Neural cell (in vitro differentiated cells): ENCODE measurements around the gene TNFSF15. TPM values are rescaled to one million over a fixed set of nuclear protein-coding genes. Genes with fewer than 3 reads are reported as not detected.

Experiments
- H2AFZ ChIP-seq: fragments of 200-600, 300-800 bp; sonication (generic), shearing (Covaris generic); 2 replicates; pipeline ENCODE4 v1.6.0; 2014; ENCODE audit warnings: low read depth, mild to moderate bottlenecking, antibody characterized with exemption, low read length, moderate library complexity
- H3F3A ChIP-seq: fragments of 200-600 bp; shearing (Covaris generic); 2 replicates; pipeline ENCODE4 v1.6.1; 2016; ENCODE audit warnings: mild to moderate bottlenecking, moderate library complexity, mixed read lengths, antibody characterized with exemption, low read length; ENCODE audit not compliant: insufficient read depth, poor library complexity, severe bottlenecking
- H3K27ac ChIP-seq: fragments of 200-600, 300-800 bp; sonication (generic), shearing (Covaris generic); 2 replicates; pipeline ENCODE4 v1.5.1; 2014; ENCODE audit warnings: mild to moderate bottlenecking, low read length, moderate library complexity
- H3K27me3 ChIP-seq: fragments of 300-800, 200-600 bp; sonication (generic), shearing (Covaris generic); 2 replicates; pipeline ENCODE4 v1.6.0; 2014; ENCODE audit warnings: mild to moderate bottlenecking, low read depth, low read length, moderate library complexity; ENCODE audit not compliant: insufficient read depth
- H3K36me3 ChIP-seq: fragments of 300-800, 200-600 bp; sonication (generic), shearing (Covaris generic); 2 replicates; pipeline ENCODE4 v1.5.1; 2014; ENCODE audit warnings: mild to moderate bottlenecking, antibody characterized with exemption, low read length, moderate library complexity; ENCODE audit not compliant: insufficient read depth
- H3K4me2 ChIP-seq: fragments of 300-800, 200-600 bp; sonication (generic), shearing (Covaris generic); 2 replicates; pipeline ENCODE4 v1.6.0; 2014; ENCODE audit warnings: mild to moderate bottlenecking, low read length
- H3K4me3 ChIP-seq: fragments of 300-800, 200-600 bp; sonication (generic), shearing (Covaris generic); 2 replicates; pipeline ENCODE4 v1.5.1; 2014; ENCODE audit warnings: mild to moderate bottlenecking, low read length, moderate library complexity
- H3K79me2 ChIP-seq: fragments of 200-600 bp; shearing (Covaris generic); replicated peaks from 2 replicates; pipeline ENCODE4 v1.6.0; 2014; ENCODE audit warnings: mild to moderate bottlenecking, low read length, moderate library complexity; ENCODE audit not compliant: insufficient read depth
- H3K9ac ChIP-seq: fragments of 300-800, 200-600 bp; sonication (generic), shearing (Covaris generic); 2 replicates; pipeline ENCODE4 v1.6.1; 2016; ENCODE audit warnings: mild to moderate bottlenecking, low read length, mixed read lengths
- H3K9me2 ChIP-seq: fragments of 200-600 bp; shearing (Covaris generic); 2 replicates; pipeline ENCODE4 v1.6.1; 2016; ENCODE audit warnings: mild to moderate bottlenecking, low read length, mixed read lengths; ENCODE audit not compliant: insufficient read depth
- H3K9me3 ChIP-seq: fragments of 200-600, 300-800 bp; sonication (generic), shearing (Covaris generic); 2 replicates; pipeline ENCODE4 v1.6.1; 2016; ENCODE audit warnings: mild to moderate bottlenecking, mixed run types, low read length, moderate library complexity, mixed read lengths
- H4K20me1 ChIP-seq: fragments of 200-600 bp; shearing (Covaris generic); 2 replicates; pipeline ENCODE4 v1.6.1; 2016; ENCODE audit warnings: mild to moderate bottlenecking, mixed run types; ENCODE audit not compliant: insufficient read depth
- EP300 ChIP-seq: fragments of 450-650 bp; conservative IDR thresholded peaks from 2 replicates; pipeline ENCODE4 v1.6.1; 2014; ENCODE audit warnings: antibody characterized with exemption, mild to moderate bottlenecking, moderate library complexity; ENCODE audit not compliant: poor library complexity, severe bottlenecking
- EZH2 ChIP-seq: fragments of 200-600, 300-800 bp; shearing (Covaris generic), sonication (generic); IDR thresholded peaks from 2 replicates; pipeline ENCODE4 v1.6.1; 2014; ENCODE audit warnings: antibody characterized with exemption, low read length, borderline replicate concordance, mild to moderate bottlenecking; ENCODE audit not compliant: insufficient read depth, poor library complexity, severe bottlenecking
- MXI1 ChIP-seq: fragments of 450-650 bp; conservative IDR thresholded peaks from 2 replicates; pipeline ENCODE4 v1.6.1; 2014; ENCODE audit warnings: antibody characterized with exemption, mild to moderate bottlenecking; ENCODE audit not compliant: poor library complexity, severe bottlenecking
- POLR2AphosphoS5 ChIP-seq: IDR thresholded peaks from 2 replicates; pipeline ENCODE4 v1.6.1; 2012
- RAD21 ChIP-seq: fragments of 450-650 bp; conservative IDR thresholded peaks from 2 replicates; pipeline ENCODE4 v1.6.1; 2014; ENCODE audit warnings: antibody characterized with exemption, mild to moderate bottlenecking, moderate library complexity
- SMC3 ChIP-seq: fragments of 450-650 bp; conservative IDR thresholded peaks from 2 replicates; pipeline ENCODE4 v1.6.1; 2014; ENCODE audit warnings: antibody characterized with exemption, mild to moderate bottlenecking, moderate library complexity; ENCODE audit not compliant: poor library complexity
- TAF1 ChIP-seq: IDR thresholded peaks from 2 replicates; pipeline ENCODE4 v1.6.1; 2012; ENCODE audit warnings: low read depth
- polyA plus RNA-seq: library from polyadenylated mRNA; depleted of rRNA; stranded (reverse); fragments of >200 nt; gene quantifications from 2 replicates; pipeline ENCODE4 v1.2.3, GENCODE V29; 2014
- TF ChIP-seq, protein P1 (sequence below): IDR thresholded peaks from 2 replicates; pipeline ENCODE4 v1.6.1; 2012; ENCODE audit warnings: borderline replicate concordance
- TF ChIP-seq, protein P2 (sequence below): fragments of 450-650 bp; IDR thresholded peaks from 2 replicates; pipeline ENCODE4 v1.5.1; 2014; ENCODE audit warnings: antibody characterized with exemption, mild to moderate bottlenecking, moderate library complexity; ENCODE audit not compliant: poor library complexity, severe bottlenecking

TNFSF15 gene
- polyA plus RNA-seq, 1 donor from 2014 or later: not detected

DNA sequence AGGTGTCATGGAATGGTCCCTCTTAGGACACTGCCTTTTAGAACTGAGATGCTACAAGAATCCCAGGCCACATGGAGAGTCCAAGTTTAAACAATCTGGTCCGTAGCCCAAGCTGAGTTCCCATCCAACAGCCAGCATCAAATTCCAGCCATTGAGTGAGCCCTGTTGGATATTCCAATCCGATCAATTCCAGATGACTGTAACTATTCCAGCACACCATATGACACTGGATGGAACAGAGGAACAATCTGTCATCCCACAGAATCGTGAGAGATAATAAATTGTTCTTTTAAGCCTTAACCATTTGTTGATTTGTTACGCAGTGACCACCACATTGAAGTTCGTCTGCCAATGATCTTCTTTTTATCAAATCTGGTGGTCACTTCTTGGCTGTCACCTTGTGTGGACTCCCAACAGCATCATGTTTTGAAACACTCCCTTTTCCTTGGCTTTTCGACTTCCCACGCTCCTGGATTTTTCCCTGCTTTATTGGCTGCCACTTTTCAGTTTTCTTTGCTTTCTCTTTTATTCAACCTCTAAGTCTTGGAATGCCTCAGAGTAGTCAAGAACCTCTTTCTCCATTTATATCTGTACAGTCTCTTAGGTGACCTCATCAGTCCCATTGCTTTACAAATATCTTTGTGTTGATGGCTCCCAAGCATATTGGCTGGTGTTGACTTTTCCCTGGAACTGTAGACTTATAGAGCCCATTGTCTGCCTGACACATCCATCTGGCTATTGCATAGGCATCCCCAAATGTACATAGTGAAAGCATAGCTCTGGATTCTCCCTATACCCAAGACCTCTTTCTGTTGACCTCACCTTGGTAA lies 46.1 kb downstream of the TNFSF15 start:
- TF ChIP-seq POLR2AphosphoS5 (no peak), SMC3 (no peak), RAD21 (no peak), EP300 (no peak), TAF1 (no peak), EZH2 (no peak), MXI1 (no peak)
- TF ChIP-seq, protein P1, sequence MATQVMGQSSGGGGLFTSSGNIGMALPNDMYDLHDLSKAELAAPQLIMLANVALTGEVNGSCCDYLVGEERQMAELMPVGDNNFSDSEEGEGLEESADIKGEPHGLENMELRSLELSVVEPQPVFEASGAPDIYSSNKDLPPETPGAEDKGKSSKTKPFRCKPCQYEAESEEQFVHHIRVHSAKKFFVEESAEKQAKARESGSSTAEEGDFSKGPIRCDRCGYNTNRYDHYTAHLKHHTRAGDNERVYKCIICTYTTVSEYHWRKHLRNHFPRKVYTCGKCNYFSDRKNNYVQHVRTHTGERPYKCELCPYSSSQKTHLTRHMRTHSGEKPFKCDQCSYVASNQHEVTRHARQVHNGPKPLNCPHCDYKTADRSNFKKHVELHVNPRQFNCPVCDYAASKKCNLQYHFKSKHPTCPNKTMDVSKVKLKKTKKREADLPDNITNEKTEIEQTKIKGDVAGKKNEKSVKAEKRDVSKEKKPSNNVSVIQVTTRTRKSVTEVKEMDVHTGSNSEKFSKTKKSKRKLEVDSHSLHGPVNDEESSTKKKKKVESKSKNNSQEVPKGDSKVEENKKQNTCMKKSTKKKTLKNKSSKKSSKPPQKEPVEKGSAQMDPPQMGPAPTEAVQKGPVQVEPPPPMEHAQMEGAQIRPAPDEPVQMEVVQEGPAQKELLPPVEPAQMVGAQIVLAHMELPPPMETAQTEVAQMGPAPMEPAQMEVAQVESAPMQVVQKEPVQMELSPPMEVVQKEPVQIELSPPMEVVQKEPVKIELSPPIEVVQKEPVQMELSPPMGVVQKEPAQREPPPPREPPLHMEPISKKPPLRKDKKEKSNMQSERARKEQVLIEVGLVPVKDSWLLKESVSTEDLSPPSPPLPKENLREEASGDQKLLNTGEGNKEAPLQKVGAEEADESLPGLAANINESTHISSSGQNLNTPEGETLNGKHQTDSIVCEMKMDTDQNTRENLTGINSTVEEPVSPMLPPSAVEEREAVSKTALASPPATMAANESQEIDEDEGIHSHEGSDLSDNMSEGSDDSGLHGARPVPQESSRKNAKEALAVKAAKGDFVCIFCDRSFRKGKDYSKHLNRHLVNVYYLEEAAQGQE: no peak
- TF ChIP-seq, protein P2, sequence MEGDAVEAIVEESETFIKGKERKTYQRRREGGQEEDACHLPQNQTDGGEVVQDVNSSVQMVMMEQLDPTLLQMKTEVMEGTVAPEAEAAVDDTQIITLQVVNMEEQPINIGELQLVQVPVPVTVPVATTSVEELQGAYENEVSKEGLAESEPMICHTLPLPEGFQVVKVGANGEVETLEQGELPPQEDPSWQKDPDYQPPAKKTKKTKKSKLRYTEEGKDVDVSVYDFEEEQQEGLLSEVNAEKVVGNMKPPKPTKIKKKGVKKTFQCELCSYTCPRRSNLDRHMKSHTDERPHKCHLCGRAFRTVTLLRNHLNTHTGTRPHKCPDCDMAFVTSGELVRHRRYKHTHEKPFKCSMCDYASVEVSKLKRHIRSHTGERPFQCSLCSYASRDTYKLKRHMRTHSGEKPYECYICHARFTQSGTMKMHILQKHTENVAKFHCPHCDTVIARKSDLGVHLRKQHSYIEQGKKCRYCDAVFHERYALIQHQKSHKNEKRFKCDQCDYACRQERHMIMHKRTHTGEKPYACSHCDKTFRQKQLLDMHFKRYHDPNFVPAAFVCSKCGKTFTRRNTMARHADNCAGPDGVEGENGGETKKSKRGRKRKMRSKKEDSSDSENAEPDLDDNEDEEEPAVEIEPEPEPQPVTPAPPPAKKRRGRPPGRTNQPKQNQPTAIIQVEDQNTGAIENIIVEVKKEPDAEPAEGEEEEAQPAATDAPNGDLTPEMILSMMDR: no peak
- Histone ChIP-seq H3K79me2 (no peaks in the 10 kb centered on the region), H3K9ac (no peak overlapping the region), H3F3A (no peaks in the 10 kb centered on the region), H3K9me3 (no peaks in the 10 kb centered on the region), H3K27me3 (no peaks in the 10 kb centered on the region), H3K4me2 (no peak overlapping the region), H3K9me2 (no peaks in the 10 kb centered on the region), H3K27ac (no peak overlapping the region), H4K20me1 (no peaks in the 10 kb centered on the region), H3K36me3 (no peaks in the 10 kb centered on the region), H2AFZ (no peak overlapping the region), H3K4me3 (no peak overlapping the region)

- Histone ChIP-seq H3K9ac (no peak overlapping the region), H4K20me1 (no peaks in the 10 kb centered on the region), H3K27me3 (no peaks in the 10 kb centered on the region), H3K79me2 (no peaks in the 10 kb centered on the region), H3F3A (no peaks in the 10 kb centered on the region), H3K4me3 (no peak overlapping the region), H2AFZ (no peak overlapping the region), H3K9me3 (no peaks in the 10 kb centered on the region), H3K27ac (no peak overlapping the region), H3K4me2 (no peak overlapping the region), H3K36me3 (no peaks in the 10 kb centered on the region), H3K9me2 (no peaks in the 10 kb centered on the region)
- TF ChIP-seq EZH2 (no peak), SMC3 (no peak), RAD21 (no peak)
- TF ChIP-seq, protein P2: no peak
- TF ChIP-seq, protein P1: no peak
Measured at GRCh38 chr9:114757984-114758383, 47.9 kb downstream of the TNFSF15 start.
